ENCODE results near the gene PAQR4. TPM values are rescaled to one million over a fixed set of nuclear protein-coding genes. Genes with fewer than 3 reads are reported as not detected.
A peak's percentile ranks its signal among the peaks of the same experiment; 100 is the strongest.

Gene PAQR4
- total RNA-seq, 1 experiment from 2014 or later = 30.7 TPM

DNA sequence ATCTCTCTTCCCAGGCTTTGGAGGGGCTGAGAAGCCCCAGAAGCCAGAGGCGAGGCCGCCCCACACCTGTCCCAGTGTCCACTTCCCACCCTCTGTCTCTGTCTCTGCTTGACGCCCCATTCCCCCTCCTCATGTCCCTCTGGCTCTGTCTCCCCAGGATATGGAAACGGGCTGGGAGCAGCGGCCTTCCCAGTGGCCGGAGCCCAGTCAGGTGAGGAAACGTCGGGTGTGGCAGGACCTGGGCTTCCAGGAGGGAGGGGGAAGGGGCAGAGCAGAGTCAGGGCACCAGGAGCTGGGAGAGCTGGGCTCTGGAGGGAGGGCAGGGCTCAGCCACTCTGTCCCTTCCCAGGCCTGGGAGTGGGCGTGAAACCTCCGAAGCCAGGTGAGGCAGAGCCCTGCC, 21.7 kb downstream of the PAQR4 start:
- no peak overlapping the region for H3K9ac ChIP-seq (ENCODE audit: low read length)
- H3K27me3 ChIP-seq (ENCODE audit: low read length) = no peaks in the 10 kb centered on the region
- no peaks in the 10 kb centered on the region for H3K36me3 ChIP-seq (ENCODE audit: insufficient read depth, low read length)
- H3K4me1 ChIP-seq (ENCODE audit: low read length) = no peaks in the 10 kb centered on the region
- no peaks in the 10 kb centered on the region for H4K20me1 ChIP-seq (ENCODE audit: insufficient read depth, low read depth, low read length)
- H3K79me2 ChIP-seq (ENCODE audit: low read length) = no peaks in the 10 kb centered on the region
- H2AFZ ChIP-seq (ENCODE audit: low read length) = no peak overlapping the region
- no peaks in the 10 kb centered on the region for H3K9me3 ChIP-seq (ENCODE audit: low read length)
- H3K27ac ChIP-seq (ENCODE audit: low read length) = no peak overlapping the region
- no peak for DNase-seq
- H3K4me3 ChIP-seq (ENCODE audit: low read length) = no peak overlapping the region
- H3K9me2 ChIP-seq (replicated peaks; ENCODE audit: insufficient read depth, low read length) = no peaks in the 10 kb centered on the region
- no peak overlapping the region for H3K4me2 ChIP-seq (ENCODE audit: low read depth, low read length, poor library complexity, severe bottlenecking)

DNA sequence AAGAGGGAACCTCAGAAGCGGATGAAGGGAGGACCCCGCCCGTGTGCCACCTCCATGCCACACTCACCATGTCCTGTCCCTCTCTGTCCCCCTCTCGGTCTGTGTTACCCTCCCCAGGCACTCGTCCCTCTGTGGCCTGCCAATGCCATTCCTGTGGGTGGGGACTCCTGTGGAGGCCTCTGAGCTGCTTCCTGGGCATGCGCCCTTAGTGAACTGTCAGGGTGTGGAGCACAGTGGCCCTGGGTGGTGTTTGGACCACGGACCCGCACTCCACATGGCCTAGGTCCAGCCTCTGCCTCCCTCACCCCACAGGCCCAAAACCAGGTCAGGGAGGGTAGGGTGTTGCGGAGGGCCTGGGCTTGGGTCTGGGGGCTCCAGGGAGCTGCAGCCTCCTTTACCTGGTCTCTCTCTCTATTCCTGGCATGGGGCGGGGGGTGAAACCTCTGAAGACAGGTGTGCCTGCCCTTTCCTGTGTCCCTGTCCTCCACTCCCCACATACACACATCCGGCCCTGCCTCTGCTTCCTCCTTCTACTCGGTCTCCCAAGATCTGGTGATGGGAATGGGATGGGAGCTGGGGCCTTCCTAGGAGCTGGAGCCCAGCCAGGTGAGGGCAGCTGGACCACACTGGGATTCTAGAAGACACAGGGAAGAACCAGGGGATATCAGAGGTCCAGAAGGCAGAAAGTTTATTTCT, 22.6 kb downstream of the PAQR4 start:
- no peaks in the 10 kb centered on the region for H3K36me3 ChIP-seq (ENCODE audit: insufficient read depth, low read length)
- H3K9me3 ChIP-seq (ENCODE audit: low read length) = no peaks in the 10 kb centered on the region
- DNase-seq = no peak
- H4K20me1 ChIP-seq (ENCODE audit: insufficient read depth, low read depth, low read length) = no peaks in the 10 kb centered on the region
- no peak overlapping the region for H3K27ac ChIP-seq (ENCODE audit: low read length)
- no peak overlapping the region for H3K9ac ChIP-seq (ENCODE audit: low read length)
- no peak overlapping the region for H3K4me3 ChIP-seq (ENCODE audit: low read length)
- H3K27me3 ChIP-seq (ENCODE audit: low read length) = no peaks in the 10 kb centered on the region
- H2AFZ ChIP-seq (ENCODE audit: low read length) = no peak overlapping the region
- H3K4me1 ChIP-seq (ENCODE audit: low read length) = no peaks in the 10 kb centered on the region
- H3K79me2 ChIP-seq (ENCODE audit: low read length) = no peaks in the 10 kb centered on the region
- no peaks in the 10 kb centered on the region for H3K9me2 ChIP-seq (replicated peaks; ENCODE audit: insufficient read depth, low read length)
- H3K4me2 ChIP-seq (ENCODE audit: low read depth, low read length, poor library complexity, severe bottlenecking) = no peak overlapping the region

DNA sequence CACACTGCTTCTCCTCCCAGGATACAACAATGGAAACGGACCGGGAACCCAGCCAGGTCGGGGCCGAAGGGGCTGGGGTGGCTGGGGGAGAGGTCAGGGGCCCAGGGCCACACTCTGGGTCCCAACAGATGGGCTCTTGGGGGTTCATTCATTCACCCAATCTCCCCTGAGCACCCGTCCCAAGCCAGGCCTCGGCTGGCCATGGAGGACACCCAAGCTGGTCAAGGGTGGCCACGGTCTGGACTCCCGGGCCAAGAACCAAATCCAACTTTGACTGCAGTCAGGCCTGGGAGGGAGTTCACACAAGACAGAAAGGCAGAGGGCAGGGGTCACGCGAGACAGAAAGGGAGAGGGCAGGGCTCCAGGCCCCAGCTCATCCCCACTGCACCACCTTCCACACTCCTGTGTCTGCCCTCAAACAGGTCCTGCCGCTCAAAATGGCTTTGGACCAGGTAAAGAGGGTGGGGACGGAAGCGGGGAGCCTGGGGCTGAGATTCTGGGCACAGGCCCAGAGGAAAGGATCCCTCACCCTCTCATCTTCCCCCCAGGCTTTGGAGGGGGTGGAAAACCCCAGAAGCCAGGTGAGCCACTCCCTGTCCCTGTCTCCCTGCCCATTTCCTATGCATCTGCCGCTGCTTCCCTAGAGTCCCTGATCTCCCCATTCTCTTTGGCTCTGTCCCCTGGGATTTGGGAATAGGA, 23.4 kb downstream of the PAQR4 start:
- Histone ChIP-seq H3K27ac (ENCODE audit: low read length) (no peak overlapping the region), H2AFZ (ENCODE audit: low read length) (no peak overlapping the region), H3K36me3 (ENCODE audit: insufficient read depth, low read length) (no peaks in the 10 kb centered on the region), H3K4me3 (ENCODE audit: low read length) (no peak overlapping the region), H3K79me2 (ENCODE audit: low read length) (no peaks in the 10 kb centered on the region), H4K20me1 (ENCODE audit: insufficient read depth, low read depth, low read length) (no peaks in the 10 kb centered on the region), H3K4me1 (ENCODE audit: low read length) (no peaks in the 10 kb centered on the region), H3K9me3 (ENCODE audit: low read length) (no peaks in the 10 kb centered on the region), H3K4me2 (ENCODE audit: low read depth, low read length, poor library complexity, severe bottlenecking) (no peak overlapping the region), H3K9me2 (replicated peaks; ENCODE audit: insufficient read depth, low read length) (no peaks in the 10 kb centered on the region), H3K9ac (ENCODE audit: low read length) (no peak overlapping the region), H3K27me3 (ENCODE audit: low read length) (no peaks in the 10 kb centered on the region)
- DNase-seq = no peak

DNA sequence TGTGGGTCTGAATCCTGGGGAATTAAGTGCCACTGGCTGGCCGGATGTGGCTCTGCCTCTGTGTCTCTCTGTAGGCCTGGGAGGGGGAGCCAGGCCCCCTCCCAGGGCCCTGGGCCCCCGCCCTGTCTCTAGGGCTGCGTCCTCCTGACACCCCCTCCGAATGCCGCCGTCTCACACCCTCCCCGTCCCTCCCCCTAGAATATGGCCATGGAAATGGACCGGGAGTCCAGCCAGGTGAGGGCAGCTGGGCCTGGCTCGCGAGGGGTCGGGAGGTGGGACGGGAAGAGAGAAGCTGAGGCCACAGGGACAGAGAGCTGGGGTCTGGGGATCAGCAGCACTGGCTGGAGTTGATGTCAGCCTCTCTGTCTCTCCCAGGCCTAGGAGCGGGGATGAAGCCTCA, 27.1 kb downstream of the PAQR4 start:
- H3K36me3 ChIP-seq (ENCODE audit: insufficient read depth, low read length) = no peaks in the 10 kb centered on the region
- no peaks in the 10 kb centered on the region for H3K27me3 ChIP-seq (ENCODE audit: low read length)
- no peak for DNase-seq
- H2AFZ ChIP-seq (ENCODE audit: low read length) = no peak overlapping the region
- H3K9me2 ChIP-seq (replicated peaks; ENCODE audit: insufficient read depth, low read length) = no peaks in the 10 kb centered on the region
- H3K4me3 ChIP-seq (ENCODE audit: low read length) = no peak overlapping the region
- H3K4me2 ChIP-seq (ENCODE audit: low read depth, low read length, poor library complexity, severe bottlenecking) = no peak overlapping the region
- no peak overlapping the region for H3K27ac ChIP-seq (ENCODE audit: low read length)
- H3K9me3 ChIP-seq (ENCODE audit: low read length) = no peaks in the 10 kb centered on the region
- no peaks in the 10 kb centered on the region for H3K79me2 ChIP-seq (ENCODE audit: low read length)
- H3K9ac ChIP-seq (ENCODE audit: low read length) = no peak overlapping the region
- no peaks in the 10 kb centered on the region for H4K20me1 ChIP-seq (ENCODE audit: insufficient read depth, low read depth, low read length)
- H3K4me1 ChIP-seq (ENCODE audit: low read length) = no peaks in the 10 kb centered on the region

DNA sequence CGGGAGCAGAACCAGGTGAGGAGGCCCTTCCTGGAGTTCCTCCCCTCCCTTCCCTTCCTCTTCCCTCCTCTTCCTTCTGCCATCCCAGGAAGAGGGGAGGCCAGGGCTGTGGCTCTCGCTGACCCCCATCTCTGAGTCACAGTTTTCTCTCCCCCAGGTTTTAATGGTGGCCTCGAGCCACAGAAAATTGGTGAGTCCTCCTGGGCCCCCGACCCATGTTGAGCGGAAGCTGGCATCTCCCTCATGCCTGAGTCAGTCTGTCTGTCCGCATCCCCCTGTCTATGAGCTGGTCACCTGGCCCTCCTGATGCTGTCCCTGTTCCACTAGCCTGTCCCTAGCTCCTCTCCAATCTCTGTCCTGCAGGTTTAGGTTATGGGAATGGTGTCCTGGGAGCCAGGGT, 30.8 kb downstream of the PAQR4 start:
- Histone ChIP-seq H3K27me3 (ENCODE audit: low read length) (no peaks in the 10 kb centered on the region), H4K20me1 (ENCODE audit: insufficient read depth, low read depth, low read length) (no peaks in the 10 kb centered on the region), H2AFZ (ENCODE audit: low read length) (no peak overlapping the region), H3K36me3 (ENCODE audit: insufficient read depth, low read length) (no peaks in the 10 kb centered on the region), H3K9ac (ENCODE audit: low read length) (no peak overlapping the region), H3K4me3 (ENCODE audit: low read length) (no peak overlapping the region), H3K79me2 (ENCODE audit: low read length) (no peaks in the 10 kb centered on the region), H3K9me3 (ENCODE audit: low read length) (no peaks in the 10 kb centered on the region), H3K9me2 (replicated peaks; ENCODE audit: insufficient read depth, low read length) (no peaks in the 10 kb centered on the region), H3K27ac (ENCODE audit: low read length) (no peak overlapping the region), H3K4me2 (ENCODE audit: low read depth, low read length, poor library complexity, severe bottlenecking) (no peak overlapping the region), H3K4me1 (ENCODE audit: low read length) (peaks cover 3% of the 10 kb centered on the region)
- DNase-seq = no peak

DNA sequence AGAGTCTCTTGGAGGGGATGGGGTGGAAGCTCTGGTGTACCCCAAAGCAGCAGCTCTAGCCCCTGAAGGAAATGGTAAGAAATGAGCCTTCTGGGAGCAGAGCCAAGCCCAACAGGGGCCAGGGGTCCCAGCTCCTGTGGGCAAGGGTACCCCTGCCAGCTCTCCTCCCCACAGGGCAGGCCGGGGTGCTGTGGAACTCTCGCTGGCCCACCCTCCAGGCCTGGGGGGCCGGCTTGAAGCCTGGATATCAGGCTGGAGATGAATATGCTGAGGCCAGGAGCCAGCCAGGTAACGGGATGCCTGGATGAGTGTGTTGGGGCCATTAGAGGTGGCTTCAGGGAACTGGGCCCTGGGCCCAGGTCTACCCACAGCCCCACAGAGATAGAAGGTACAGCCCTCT, 31.4 kb downstream of the PAQR4 start:
- Histone ChIP-seq H3K9ac (ENCODE audit: low read length) (no peak overlapping the region), H4K20me1 (ENCODE audit: insufficient read depth, low read depth, low read length) (no peaks in the 10 kb centered on the region), H3K27me3 (ENCODE audit: low read length) (no peaks in the 10 kb centered on the region), H3K79me2 (ENCODE audit: low read length) (no peaks in the 10 kb centered on the region), H2AFZ (ENCODE audit: low read length) (no peak overlapping the region), H3K9me2 (replicated peaks; ENCODE audit: insufficient read depth, low read length) (no peaks in the 10 kb centered on the region), H3K36me3 (ENCODE audit: insufficient read depth, low read length) (no peaks in the 10 kb centered on the region), H3K4me3 (ENCODE audit: low read length) (no peak overlapping the region), H3K9me3 (ENCODE audit: low read length) (no peaks in the 10 kb centered on the region), H3K27ac (ENCODE audit: low read length) (no peak overlapping the region), H3K4me1 (ENCODE audit: low read length) (peaks cover 3% of the 10 kb centered on the region), H3K4me2 (ENCODE audit: low read depth, low read length, poor library complexity, severe bottlenecking) (no peak overlapping the region)
- no peak for DNase-seq

DNA sequence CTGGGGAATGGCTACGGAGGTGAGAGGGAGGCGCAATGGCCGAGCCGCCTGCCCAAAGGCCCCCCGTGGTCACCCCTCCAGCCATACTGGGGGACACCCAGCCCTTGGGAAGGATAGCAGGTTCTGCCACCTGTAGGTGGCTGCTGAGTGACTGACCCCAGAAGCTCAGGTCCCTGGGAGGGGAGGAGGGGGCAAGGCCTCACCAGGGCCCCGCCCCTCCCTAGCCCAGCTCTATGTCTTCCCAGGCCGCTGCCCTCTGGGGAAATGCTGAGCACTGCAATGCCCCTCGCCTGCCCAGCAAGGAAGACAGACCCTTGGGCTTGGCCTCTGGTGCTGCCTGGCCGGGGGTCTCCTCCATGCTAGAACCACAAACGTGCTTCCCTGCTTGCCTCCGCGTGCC, 32.2 kb downstream of the PAQR4 start:
- H3K9ac ChIP-seq (ENCODE audit: low read length) = no peak overlapping the region
- DNase-seq = no peak
- H4K20me1 ChIP-seq (ENCODE audit: insufficient read depth, low read depth, low read length) = no peaks in the 10 kb centered on the region
- H3K27ac ChIP-seq (ENCODE audit: low read length) = no peak overlapping the region
- no peak overlapping the region for H2AFZ ChIP-seq (ENCODE audit: low read length)
- no peak overlapping the region for H3K4me3 ChIP-seq (ENCODE audit: low read length)
- H3K79me2 ChIP-seq (ENCODE audit: low read length) = no peaks in the 10 kb centered on the region
- H3K4me1 ChIP-seq (ENCODE audit: low read length) = peaks cover 3% of the 10 kb centered on the region
- no peaks in the 10 kb centered on the region for H3K9me2 ChIP-seq (replicated peaks; ENCODE audit: insufficient read depth, low read length)
- H3K9me3 ChIP-seq (ENCODE audit: low read length) = no peaks in the 10 kb centered on the region
- H3K4me2 ChIP-seq (ENCODE audit: low read depth, low read length, poor library complexity, severe bottlenecking) = no peak overlapping the region
- no peaks in the 10 kb centered on the region for H3K36me3 ChIP-seq (ENCODE audit: insufficient read depth, low read length)
- H3K27me3 ChIP-seq (ENCODE audit: low read length) = no peaks in the 10 kb centered on the region

DNA sequence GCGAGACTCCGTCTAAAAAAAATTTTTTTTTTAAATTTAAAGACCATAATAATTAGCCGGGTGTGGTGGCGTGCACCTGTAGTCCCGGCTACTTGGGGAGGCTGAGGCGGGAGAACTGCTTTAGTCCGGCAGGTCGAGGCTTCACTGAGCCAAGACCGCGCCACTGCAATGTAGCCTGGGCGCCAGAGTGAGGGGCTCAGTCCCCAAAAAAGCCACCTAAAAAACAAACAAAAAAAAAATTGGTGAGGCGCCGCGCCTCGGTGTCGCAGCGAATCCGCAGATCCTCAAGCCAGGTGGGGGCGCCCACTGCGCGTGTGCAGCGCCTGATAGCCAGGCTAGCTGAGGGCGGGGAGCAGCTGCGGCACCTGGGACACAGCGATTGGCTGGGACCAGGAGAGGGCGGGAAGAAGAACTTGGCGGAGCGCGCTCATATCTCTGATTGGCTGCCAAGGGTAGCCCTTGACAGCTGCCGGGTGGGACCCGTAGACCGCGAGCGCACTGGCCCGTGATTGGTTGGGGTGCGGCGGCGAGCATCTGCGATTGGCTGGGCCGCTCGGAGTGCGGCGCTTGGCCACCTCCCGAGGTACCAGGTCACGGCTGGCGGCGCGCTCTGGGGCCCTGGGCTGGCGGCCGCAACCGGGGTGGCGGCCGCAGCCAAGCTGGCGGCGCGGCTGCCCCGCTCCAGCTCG, 34.6 kb downstream of the PAQR4 start:
- H3K27me3 ChIP-seq (ENCODE audit: low read length) = no peaks in the 10 kb centered on the region
- peak; percentile 100 for DNase-seq
- H3K79me2 ChIP-seq (ENCODE audit: low read length) = no peaks in the 10 kb centered on the region
- no peaks in the 10 kb centered on the region for H3K9me2 ChIP-seq (replicated peaks; ENCODE audit: insufficient read depth, low read length)
- H3K4me1 ChIP-seq (ENCODE audit: low read length) = peaks cover 3% of the 10 kb centered on the region
- H3K4me2 ChIP-seq (ENCODE audit: low read depth, low read length, poor library complexity, severe bottlenecking) = no peak overlapping the region
- H4K20me1 ChIP-seq (ENCODE audit: insufficient read depth, low read depth, low read length) = no peaks in the 10 kb centered on the region
- no peak overlapping the region for H3K4me3 ChIP-seq (ENCODE audit: low read length)
- no peak overlapping the region for H3K27ac ChIP-seq (ENCODE audit: low read length)
- no peak overlapping the region for H3K9ac ChIP-seq (ENCODE audit: low read length)
- H3K36me3 ChIP-seq (ENCODE audit: insufficient read depth, low read length) = no peaks in the 10 kb centered on the region
- H2AFZ ChIP-seq (ENCODE audit: low read length) = no peak overlapping the region
- no peaks in the 10 kb centered on the region for H3K9me3 ChIP-seq (ENCODE audit: low read length)
